GM19193 (cell line): ENCODE data around the gene TMEM169.

Source experiments
- POLR2A ChIP-seq: IDR thresholded peaks from 4 replicates; pipeline ENCODE4 v1.6.1; 2011; ENCODE audit not compliant: insufficient read depth, insufficient read length; ENCODE audit errors: extremely low read depth

TMEM169 gene

GRCh38 chr2:216132585-216132984, 50.9 kb downstream of the TMEM169 start:
- no peak for TF ChIP-seq POLR2A

DNA sequence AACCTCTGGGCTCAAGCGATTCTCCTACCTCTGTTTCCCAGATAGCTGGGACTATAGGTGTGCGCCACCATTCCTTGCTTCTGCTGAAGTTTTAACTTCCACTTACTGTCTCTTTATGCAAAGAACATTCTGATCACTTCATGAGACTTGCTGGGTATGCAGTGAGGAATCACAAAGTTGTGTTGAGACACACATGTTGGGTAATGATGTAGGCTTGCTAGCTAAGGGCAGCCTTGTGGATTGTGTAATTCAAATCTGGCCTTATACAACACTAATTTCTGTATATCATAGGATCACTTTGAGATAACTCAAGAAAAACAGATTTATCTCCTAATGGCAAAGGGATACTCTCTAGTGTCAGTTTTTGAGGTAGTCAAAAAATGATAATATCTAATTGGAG, 51.7 kb downstream of the TMEM169 start:
- no peak for TF ChIP-seq POLR2A

DNA sequence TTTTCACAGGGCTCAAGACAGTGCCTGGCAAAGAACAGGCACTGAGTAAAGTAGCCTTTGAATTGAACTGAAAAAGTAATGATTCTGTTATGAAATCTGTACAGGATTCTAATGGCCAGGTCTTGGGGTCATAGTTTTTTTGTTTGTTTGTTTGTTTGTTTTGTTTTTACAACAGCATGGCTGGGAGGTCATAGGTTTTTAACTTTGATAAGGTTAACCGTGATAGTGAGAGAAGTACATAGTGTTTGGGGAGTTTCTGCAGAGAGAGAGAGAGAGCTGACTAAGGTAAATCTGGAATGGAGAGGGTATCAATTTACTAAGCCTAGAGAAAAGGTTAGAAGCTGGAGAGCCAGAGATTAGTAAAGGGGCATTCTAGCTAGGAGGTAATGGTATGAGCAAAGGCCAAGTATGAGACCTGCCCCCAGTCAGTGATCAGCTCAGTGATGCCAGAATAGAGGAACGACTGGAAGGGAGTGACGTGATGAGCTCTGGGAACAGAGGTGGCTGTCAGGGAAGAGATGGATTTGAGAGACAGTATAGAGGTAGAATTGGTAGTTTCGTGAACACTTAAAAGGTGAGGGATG, 53.3 kb downstream of the TMEM169 start:
- no peak for TF ChIP-seq POLR2A

DNA sequence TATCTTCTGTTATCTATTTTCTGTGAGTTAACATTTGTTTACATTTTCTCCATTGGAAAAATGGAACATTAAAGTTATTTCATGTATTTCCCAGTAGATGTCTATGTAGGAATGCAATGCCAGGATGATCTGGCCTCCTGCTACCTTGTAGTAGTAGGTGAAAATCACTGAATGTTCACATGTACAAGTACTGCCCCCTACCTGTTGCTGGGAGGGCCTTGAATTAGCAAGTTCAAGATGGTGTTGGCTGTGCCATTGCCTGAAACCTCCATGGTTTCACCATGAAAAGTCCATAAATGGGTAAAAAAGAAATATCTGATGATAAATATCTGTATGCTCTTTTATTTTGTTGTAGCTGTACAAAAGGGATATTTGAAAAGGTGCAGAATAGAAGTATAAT, 58.2 kb downstream of the TMEM169 start:
- TF ChIP-seq POLR2A: no peak

- TF ChIP-seq POLR2A: no peak
Observed at GRCh38 chr2:216142540-216142939, 60.8 kb downstream of the TMEM169 start.

DNA sequence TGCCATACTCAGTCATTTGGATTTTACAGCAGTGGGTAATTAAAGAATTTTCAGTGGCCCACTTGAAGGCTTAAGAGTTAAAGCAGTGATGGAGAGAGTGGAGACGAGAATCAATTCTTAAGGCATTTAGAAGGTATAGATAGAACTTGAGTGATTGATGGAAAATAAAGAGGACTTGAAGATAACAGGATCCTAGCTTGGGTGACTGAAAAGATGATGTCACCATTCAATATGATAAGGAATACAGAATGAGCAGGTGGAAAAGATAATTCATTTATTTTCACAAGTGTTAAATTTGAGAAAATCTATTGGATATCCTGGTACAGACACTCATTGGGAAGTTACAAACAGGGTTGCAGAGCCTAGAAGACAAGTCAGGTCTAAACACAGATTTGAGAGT, 62.7 kb downstream of the TMEM169 start:
- no peak for TF ChIP-seq POLR2A

GRCh38 chr2:216144857-216145256, 63.1 kb downstream of the TMEM169 start:
- no peak for TF ChIP-seq POLR2A

DNA sequence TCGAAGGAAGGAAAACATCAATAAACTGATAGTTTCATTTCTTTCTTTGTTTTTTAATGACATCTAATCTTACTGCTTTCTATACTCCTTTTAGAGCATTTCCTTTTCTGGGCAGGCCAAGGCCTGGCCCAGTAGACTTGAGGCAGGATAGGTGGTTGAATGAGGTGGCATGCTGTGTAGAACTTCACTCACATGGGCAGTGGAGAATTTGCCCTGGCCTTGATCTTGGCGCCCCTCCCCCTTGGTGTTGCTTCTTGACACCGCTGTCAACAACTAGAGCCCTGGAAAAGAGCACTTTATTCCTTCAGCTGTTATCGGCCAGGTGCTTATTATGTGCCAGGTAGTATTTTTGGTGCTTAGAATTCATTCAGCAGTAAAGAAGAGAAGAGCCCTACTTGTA, 64.9 kb downstream of the TMEM169 start:
- no peak for TF ChIP-seq POLR2A

GRCh38 chr2:216147172-216148131, 65.7 kb downstream of the TMEM169 start:
- peak; percentile 14 for TF ChIP-seq POLR2A

DNA sequence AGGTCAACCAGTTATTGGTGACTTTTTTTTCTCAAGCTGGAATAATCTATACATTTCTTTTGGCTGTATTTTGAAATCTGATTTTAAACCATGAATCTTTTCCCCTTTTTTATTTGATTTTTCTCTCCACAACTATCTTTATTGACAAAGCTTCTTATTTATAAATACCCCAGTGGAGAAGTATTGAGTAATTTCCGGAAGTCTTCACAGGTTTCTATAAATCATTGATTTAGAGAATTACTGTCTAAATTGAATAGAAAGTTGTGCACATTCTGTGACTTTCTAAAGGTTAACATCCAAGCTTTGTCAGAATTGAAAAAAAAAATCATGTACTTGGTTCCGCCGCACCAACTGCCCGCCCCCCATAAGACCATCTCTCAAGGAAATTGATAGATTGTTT, 67.3 kb downstream of the TMEM169 start:
- no peak for TF ChIP-seq POLR2A

DNA sequence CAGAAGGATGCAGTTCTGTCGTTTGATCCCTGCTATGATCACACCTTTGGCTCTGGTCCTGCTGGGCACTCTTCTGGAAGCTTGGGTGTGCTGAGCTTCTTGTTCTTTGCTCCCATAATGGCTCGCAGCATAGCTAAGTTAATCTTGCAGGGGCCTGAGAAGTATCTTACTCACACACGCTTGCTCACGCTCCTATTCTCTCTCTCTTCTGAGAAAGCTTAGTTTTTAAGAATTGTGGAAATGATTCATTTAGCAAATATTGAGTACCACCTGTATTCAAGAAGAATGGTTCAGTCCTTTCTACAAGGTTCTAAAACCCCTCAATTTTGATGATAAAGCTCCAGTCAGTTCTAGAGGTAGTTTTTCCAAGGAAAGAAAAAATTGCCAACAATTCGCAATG, 68.0 kb downstream of the TMEM169 start:
- TF ChIP-seq POLR2A: no peak

GRCh38 chr2:216151313-216152025, 69.8 kb downstream of the TMEM169 start:
- TF ChIP-seq POLR2A: no peak
